Cardiac muscle cell (in vitro differentiated cells and primary cell): Measurements from ENCODE around the gene INPP5A. TPM values are rescaled to one million over a fixed set of nuclear protein-coding genes. Genes with fewer than 3 reads are reported as not detected.

ENCODE experiments used
- DNase-seq, 2 donors: peaks; one replicate each; pipeline versions ENCODE4 v3.0.0 to v3.0.0-alpha.2; 2010 to 2017; ENCODE audit warnings: low read depth in 1 of 2, low spot score in 1 of 2
- H3K27ac ChIP-seq: fragments of 200-600 bp; sonication (generic); 2 replicates; pipeline ENCODE4 v1.5.1; 2016
- H3K27me3 ChIP-seq: fragments of 200-600 bp; sonication (generic); 2 replicates; pipeline ENCODE4 v1.6.0; 2016; ENCODE audit warnings: control low read depth
- H3K36me3 ChIP-seq: fragments of 200-600 bp; sonication (generic); 2 replicates; pipeline ENCODE4 v1.5.1; 2016; ENCODE audit warnings: control low read depth
- H3K4me1 ChIP-seq: fragments of 200-600 bp; sonication (generic); 2 replicates; pipeline ENCODE4 v1.8.1; 2017; ENCODE audit warnings: low read depth, mild to moderate bottlenecking, mixed run types
- H3K4me3 ChIP-seq: fragments of 200-600 bp; sonication (generic); 2 replicates; pipeline ENCODE4 v1.5.1; 2016; ENCODE audit warnings: mild to moderate bottlenecking
- H3K9me3 ChIP-seq: fragments of 200-600 bp; sonication (generic); 2 replicates; pipeline ENCODE4 v1.5.1; 2017; ENCODE audit warnings: low read depth, mild to moderate bottlenecking, control low read depth
- CTCF ChIP-seq: IDR thresholded peaks from 2 replicates; pipeline ENCODE4 v1.5.1; 2012; ENCODE audit warnings: low read depth, mild to moderate bottlenecking, low read length
- polyA plus RNA-seq: library from polyadenylated mRNA; unstranded; fragments of >200 nt; fragmentation: Nextera tagmentation; extraction: Ambion mirVana; gene quantifications from 2 replicates; pipeline ENCODE4 v1.2.1, GENCODE V29; 2016
- total RNA-seq: library from RNA; depleted of rRNA; stranded (reverse); fragments of >200 nt; gene quantifications from 2 replicates; pipeline ENCODE4 v1.2.3, GENCODE V29; 2016

INPP5A gene
- total and polyA plus RNA-seq, 2 experiments from 2014 or later, result 87.0 to 90.4 TPM

GRCh38 chr10:132726194-132726593 is 188.6 kb downstream of the INPP5A start:
- no peak for DNase-seq
- Histone ChIP-seq H3K27ac (no peak overlapping the region), H3K4me3 (no peak overlapping the region), H3K27me3 (no peaks in the 10 kb centered on the region), H3K4me1 (no peaks in the 10 kb centered on the region), H3K36me3 (no peaks in the 10 kb centered on the region), H3K9me3 (no peaks in the 10 kb centered on the region)
- TF ChIP-seq CTCF, result no peak

DNA sequence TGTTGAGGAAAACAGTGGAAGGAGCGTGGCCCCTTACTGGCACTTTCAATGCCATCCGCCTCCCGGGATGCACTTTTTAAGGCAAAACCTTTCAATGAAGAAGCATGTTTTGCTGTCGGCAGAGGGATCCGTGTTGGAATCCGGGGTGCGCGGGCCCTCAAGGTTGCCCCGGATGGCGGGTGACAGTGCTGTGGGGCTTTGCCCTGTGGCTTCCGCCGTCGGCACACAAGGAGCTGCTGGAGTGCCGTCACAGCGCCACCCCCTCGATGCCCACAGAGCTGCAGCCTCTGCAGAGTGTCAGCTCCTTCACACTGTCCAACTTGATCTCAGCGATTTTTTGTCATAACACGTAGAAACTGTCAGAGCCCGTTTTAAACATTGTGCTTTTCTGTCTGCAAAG is 189.4 kb downstream of the INPP5A start:
- H3K27me3 ChIP-seq, result no peaks in the 10 kb centered on the region
- no peak for DNase-seq
- H3K9me3 ChIP-seq, result no peaks in the 10 kb centered on the region
- no peak overlapping the region for H3K4me3 ChIP-seq
- no peak overlapping the region for H3K27ac ChIP-seq
- H3K4me1 ChIP-seq, result no peaks in the 10 kb centered on the region
- no peaks in the 10 kb centered on the region for H3K36me3 ChIP-seq
- no peak for TF ChIP-seq CTCF

DNA sequence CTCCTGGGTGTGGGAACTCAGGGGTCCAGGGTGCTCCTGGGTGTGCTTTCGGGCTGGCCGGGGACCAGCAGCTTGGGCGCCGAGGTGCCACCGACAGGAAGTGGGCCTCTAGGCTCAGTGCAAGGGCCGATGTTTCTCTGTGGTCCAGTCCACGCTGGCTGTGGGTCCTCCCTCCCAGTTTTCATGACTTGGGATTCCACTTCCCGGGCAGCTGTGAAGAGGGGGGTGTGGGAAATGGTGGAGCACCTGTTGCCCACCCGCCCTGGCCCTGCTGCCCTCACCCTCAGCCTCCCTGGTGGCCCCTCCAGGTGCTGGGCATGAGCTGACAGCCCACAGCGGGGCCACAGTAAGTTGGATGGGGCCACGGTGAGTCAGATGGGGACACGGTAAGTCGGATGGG is 189.8 kb downstream of the INPP5A start:
- TF ChIP-seq CTCF, result no peak
- Histone ChIP-seq H3K27me3 (no peaks in the 10 kb centered on the region), H3K36me3 (no peaks in the 10 kb centered on the region), H3K4me1 (no peaks in the 10 kb centered on the region), H3K9me3 (no peaks in the 10 kb centered on the region), H3K27ac (no peak overlapping the region), H3K4me3 (no peak overlapping the region)
- DNase-seq, result no peak

DNA sequence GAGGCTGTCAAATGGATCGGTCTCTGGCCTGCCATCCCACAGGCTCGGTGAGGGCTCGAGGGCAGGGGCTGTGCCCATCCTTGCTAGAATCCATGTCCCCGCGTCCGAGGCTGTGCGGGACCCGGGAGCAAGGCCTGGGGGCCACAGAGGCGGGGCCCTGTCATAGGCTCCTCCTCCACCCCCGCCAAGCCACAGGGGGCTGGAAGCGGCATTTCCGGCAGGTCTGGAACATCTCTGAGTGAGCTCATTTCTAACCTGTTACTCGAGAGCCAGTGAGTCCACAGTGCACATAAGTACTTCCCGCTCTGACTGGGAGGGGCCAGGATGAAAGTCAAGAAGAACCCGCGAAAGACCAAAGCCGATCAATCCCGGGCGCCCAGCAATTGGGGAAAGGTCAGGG is 190.7 kb downstream of the INPP5A start:
- no peak for TF ChIP-seq CTCF
- H3K9me3 ChIP-seq, result no peaks in the 10 kb centered on the region
- H3K4me3 ChIP-seq, result no peak overlapping the region
- H3K36me3 ChIP-seq, result no peaks in the 10 kb centered on the region
- no peak overlapping the region for H3K27ac ChIP-seq
- no peaks in the 10 kb centered on the region for H3K4me1 ChIP-seq
- DNase-seq, result no peak
- no peaks in the 10 kb centered on the region for H3K27me3 ChIP-seq

DNA sequence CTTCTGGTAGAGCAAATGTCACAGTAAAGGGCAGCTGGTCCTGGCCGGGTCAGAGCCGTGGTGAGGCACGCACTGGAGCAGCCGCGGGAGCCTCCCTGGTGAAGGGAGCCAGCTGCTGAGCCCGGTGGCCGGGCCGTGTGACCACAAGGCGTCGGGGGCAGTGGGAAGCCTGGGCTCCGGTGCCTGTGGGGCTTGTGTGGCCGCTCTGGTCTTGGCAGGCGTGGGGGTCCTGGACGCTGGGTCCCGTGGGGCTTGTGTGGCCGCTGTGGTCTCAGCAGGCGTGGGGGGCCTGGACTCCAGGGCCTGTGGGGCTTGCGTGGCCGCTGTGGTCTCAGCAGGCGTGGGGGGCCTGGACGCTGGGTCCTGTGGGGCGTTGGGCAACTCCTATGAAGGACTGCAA is 191.2 kb downstream of the INPP5A start:
- Histone ChIP-seq H3K4me1 (no peaks in the 10 kb centered on the region), H3K27me3 (no peaks in the 10 kb centered on the region), H3K27ac (no peak overlapping the region), H3K36me3 (no peaks in the 10 kb centered on the region), H3K4me3 (no peak overlapping the region), H3K9me3 (no peaks in the 10 kb centered on the region)
- no peak for DNase-seq
- TF ChIP-seq CTCF, result no peak
